Progenitor cell of endocrine pancreas (in vitro differentiated cells): Measurements from ENCODE around the gene INTS14. TPM values are rescaled to one million over a fixed set of nuclear protein-coding genes. Genes with fewer than 3 reads are reported as not detected.

Source experiments
- DNase-seq: peaks from one replicate; pipeline ENCODE4 v3.0.0; 2021; ENCODE audit warnings: low spot score; ENCODE audit not compliant: unreplicated experiment
- H3K27ac Mint-ChIP-seq: 2 replicates; pipeline ENCODE4 v1.8.0; 2021; ENCODE audit warnings: mild to moderate bottlenecking, moderate library complexity, mixed read lengths
- H3K27me3 Mint-ChIP-seq: 2 replicates; pipeline ENCODE4 v1.8.0; 2021; ENCODE audit warnings: mixed read lengths
- H3K36me3 Mint-ChIP-seq: 2 replicates; pipeline ENCODE4 v1.8.0; 2022; ENCODE audit warnings: mixed read lengths; ENCODE audit not compliant: insufficient read depth
- H3K4me1 Mint-ChIP-seq: 2 replicates; pipeline ENCODE4 v1.8.0; 2021; ENCODE audit warnings: low read depth, mixed read lengths
- H3K4me3 Mint-ChIP-seq: 2 replicates; pipeline ENCODE4 v1.8.0; 2021; ENCODE audit warnings: low read depth, mild to moderate bottlenecking, moderate library complexity, mixed read lengths
- H3K9me3 Mint-ChIP-seq: 2 replicates; pipeline ENCODE4 v1.8.0; 2021; ENCODE audit warnings: low read depth, mixed read lengths
- total RNA-seq: library from RNA; stranded (reverse); gene quantifications from 2 replicates; pipeline ENCODE4 v1.2.1, GENCODE V29; 2021
- TF ChIP-seq, protein P1 (sequence below): fragments of 200-600 bp; sonication (generic); IDR thresholded peaks from one replicate; pipeline ENCODE4 v1.5.0; 2021; ENCODE audit warnings: antibody characterized with exemption, mild to moderate bottlenecking; ENCODE audit not compliant: unreplicated experiment

Gene INTS14
- total RNA-seq, 1 donor from 2014 or later = 65.7 TPM

GRCh38 chr15:65583701-65584100 lies 27.2 kb downstream of the INTS14 start:
- no peaks in the 10 kb centered on the region for H3K9me3 Mint-ChIP-seq
- no peaks in the 10 kb centered on the region for H3K27me3 Mint-ChIP-seq
- no peak overlapping the region for H3K4me3 Mint-ChIP-seq
- no peak for DNase-seq
- peaks cover 41% of the 10 kb centered on the region for H3K4me1 Mint-ChIP-seq
- peak overlapping the region; percentile 96 for H3K27ac Mint-ChIP-seq
- peaks cover 33% of the 10 kb centered on the region for H3K36me3 Mint-ChIP-seq
- TF ChIP-seq, protein P1, sequence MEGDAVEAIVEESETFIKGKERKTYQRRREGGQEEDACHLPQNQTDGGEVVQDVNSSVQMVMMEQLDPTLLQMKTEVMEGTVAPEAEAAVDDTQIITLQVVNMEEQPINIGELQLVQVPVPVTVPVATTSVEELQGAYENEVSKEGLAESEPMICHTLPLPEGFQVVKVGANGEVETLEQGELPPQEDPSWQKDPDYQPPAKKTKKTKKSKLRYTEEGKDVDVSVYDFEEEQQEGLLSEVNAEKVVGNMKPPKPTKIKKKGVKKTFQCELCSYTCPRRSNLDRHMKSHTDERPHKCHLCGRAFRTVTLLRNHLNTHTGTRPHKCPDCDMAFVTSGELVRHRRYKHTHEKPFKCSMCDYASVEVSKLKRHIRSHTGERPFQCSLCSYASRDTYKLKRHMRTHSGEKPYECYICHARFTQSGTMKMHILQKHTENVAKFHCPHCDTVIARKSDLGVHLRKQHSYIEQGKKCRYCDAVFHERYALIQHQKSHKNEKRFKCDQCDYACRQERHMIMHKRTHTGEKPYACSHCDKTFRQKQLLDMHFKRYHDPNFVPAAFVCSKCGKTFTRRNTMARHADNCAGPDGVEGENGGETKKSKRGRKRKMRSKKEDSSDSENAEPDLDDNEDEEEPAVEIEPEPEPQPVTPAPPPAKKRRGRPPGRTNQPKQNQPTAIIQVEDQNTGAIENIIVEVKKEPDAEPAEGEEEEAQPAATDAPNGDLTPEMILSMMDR = no peak

GRCh38 chr15:65580287-65580686 lies 30.6 kb downstream of the INTS14 start:
- Mint-ChIP-seq H3K27me3 (no peaks in the 10 kb centered on the region), H3K4me3 (no peak overlapping the region), H3K4me1 (peaks cover 33% of the 10 kb centered on the region), H3K36me3 (peaks cover 28% of the 10 kb centered on the region), H3K27ac (peak overlapping the region; percentile 78), H3K9me3 (no peaks in the 10 kb centered on the region)
- TF ChIP-seq, protein P1 = no peak
- DNase-seq = no peak

DNA sequence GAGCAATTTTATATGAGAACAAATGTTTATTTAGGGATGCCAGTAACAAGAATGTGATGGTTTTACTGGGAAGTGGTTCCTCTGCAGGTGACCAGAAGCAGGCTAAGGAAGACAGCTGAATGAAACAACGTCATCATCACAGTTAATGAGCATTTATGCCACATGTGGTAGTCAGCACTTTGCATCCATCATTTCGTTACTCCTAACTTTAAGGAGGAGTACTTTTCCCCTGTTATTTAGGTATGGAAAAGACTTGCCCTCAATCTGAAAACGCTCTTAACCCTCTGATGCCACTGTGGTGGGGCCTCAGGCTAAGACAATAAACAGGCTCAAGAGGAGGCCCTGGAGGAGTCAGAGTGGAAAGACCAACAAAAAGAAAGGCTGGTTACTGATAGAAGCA lies 31.2 kb downstream of the INTS14 start:
- H3K36me3 Mint-ChIP-seq = peaks cover 28% of the 10 kb centered on the region
- peak overlapping the region; percentile 78 for H3K27ac Mint-ChIP-seq
- no peaks in the 10 kb centered on the region for H3K9me3 Mint-ChIP-seq
- peaks cover 32% of the 10 kb centered on the region for H3K4me1 Mint-ChIP-seq
- H3K4me3 Mint-ChIP-seq = no peak overlapping the region
- no peaks in the 10 kb centered on the region for H3K27me3 Mint-ChIP-seq
- TF ChIP-seq, protein P1 = no peak
- no peak for DNase-seq

- no peak for DNase-seq
- H3K27me3 Mint-ChIP-seq = no peaks in the 10 kb centered on the region
- H3K27ac Mint-ChIP-seq = peak overlapping the region; percentile 79
- no peak overlapping the region for H3K4me3 Mint-ChIP-seq
- peaks cover 29% of the 10 kb centered on the region for H3K36me3 Mint-ChIP-seq
- peaks cover 26% of the 10 kb centered on the region for H3K4me1 Mint-ChIP-seq
- no peaks in the 10 kb centered on the region for H3K9me3 Mint-ChIP-seq
- TF ChIP-seq, protein P1 = no peak
Measured at GRCh38 chr15:65578904-65579728, 31.8 kb downstream of the INTS14 start.

DNA sequence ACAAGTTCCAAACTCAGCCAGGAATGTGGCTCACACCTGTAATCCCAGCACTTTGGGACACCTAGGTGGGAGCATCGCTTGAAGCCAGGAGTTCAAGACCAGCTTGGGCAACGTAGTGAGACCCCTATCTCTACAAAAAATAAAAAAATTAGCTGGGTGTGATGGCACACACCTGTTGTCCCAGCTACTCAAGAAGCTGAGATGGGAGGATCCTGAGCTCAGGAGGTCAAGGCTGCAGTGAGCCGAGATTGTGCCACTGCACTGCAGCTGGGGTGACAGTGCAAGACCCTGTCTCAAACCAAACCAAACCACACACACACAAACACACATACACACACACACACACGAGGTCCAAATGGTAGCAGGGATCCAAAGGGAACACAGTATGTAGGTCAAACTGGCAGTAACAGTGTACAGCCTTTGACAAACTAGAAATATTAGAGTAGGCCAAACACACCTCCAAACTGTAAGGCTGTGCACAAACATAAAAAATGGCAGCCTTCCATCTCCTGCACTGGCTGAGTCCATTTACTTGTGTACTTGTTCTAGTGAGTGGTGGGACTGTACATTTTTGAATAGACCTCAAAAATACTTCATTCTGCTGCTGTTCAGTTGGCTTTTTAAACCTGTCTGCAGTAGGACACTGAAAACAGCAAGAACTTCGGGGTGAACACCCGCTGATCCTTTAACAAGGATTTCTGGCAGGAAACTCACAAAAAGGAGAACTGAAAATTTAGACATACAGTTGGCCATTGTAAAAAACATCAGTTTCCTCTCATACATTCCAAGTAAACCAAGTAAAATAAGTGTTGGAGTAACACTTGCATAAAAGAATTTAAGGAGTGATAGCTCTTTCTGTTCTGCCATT lies 33.6 kb downstream of the INTS14 start:
- peaks cover 11% of the 10 kb centered on the region for H3K4me1 Mint-ChIP-seq
- peaks cover 26% of the 10 kb centered on the region for H3K36me3 Mint-ChIP-seq
- TF ChIP-seq, protein P1 = no peak
- H3K9me3 Mint-ChIP-seq = no peaks in the 10 kb centered on the region
- H3K27ac Mint-ChIP-seq = peak overlapping the region; percentile 42
- DNase-seq = no peak
- H3K27me3 Mint-ChIP-seq = no peaks in the 10 kb centered on the region
- H3K4me3 Mint-ChIP-seq = no peak overlapping the region
